B cell (primary cell): ENCODE measurements around the gene NUDT6. TPM values are rescaled to one million over a fixed set of nuclear protein-coding genes. Genes with fewer than 3 reads are reported as not detected.

Experiments
- ATAC-seq: fragments of 200-7000 bp; cut with Tn5 transposase; one replicate; pipeline ENCODE4 v1.10.0; 2021; ENCODE audit warnings: low read depth, mild to moderate bottlenecking, moderate number of reproducible peaks, moderate library complexity
- CTCF ChIA-PET: fragments of 350-600 bp; sonication (Branson Sonifier 250); formaldehyde crosslinking; loops from one replicate; lab custom pipeline; 2021; ENCODE audit warnings: antibody characterized with exemption, inconsistent platforms; lab: Charles Lee
- POLR2A ChIA-PET: fragments of 350-600 bp; sonication (Branson Sonifier 250); formaldehyde crosslinking; loops from one replicate; lab custom pipeline; 2021; ENCODE audit warnings: antibody characterized with exemption; lab: Charles Lee
- DNase-seq: peaks from one replicate; pipeline ENCODE4 v3.0.0; 2013
- H2AFZ ChIP-seq: 2 replicates; pipeline ENCODE4 v1.6.1; 2012; ENCODE audit warnings: mild to moderate bottlenecking, low read depth, low read length; ENCODE audit not compliant: insufficient read depth, poor library complexity, severe bottlenecking
- H3K27ac ChIP-seq, 2 donors: 1 replicate in 1 of 2; 2 replicates in 1 of 2; pipeline ENCODE4 v1.5.1; 2012 to 2013; ENCODE audit warnings: low read length in 2 of 2, mild to moderate bottlenecking in 2 of 2, moderate library complexity in 1 of 2
- H3K27me3 ChIP-seq, 4 experiments: fragments of 200-600 bp in 1 of 4; sonication (generic) in 1 of 4; replicated peaks in 1 of 4; 1 replicate in 2 of 4; 2 replicates in 2 of 4; pipeline versions ENCODE4 v1.6.1 to v1.7.0; 2013 to 2016; ENCODE audit warnings: low read length in 3 of 4, mild to moderate bottlenecking in 2 of 4, mixed read lengths in 1 of 4, moderate library complexity in 1 of 4; ENCODE audit not compliant: insufficient read depth in 4 of 4, control insufficient read depth in 3 of 4; ENCODE audit errors: control extremely low read depth in 1 of 4
- H3K36me3 ChIP-seq, 2 experiments: replicated peaks in 1 of 2; 1 replicate in 1 of 2; 2 replicates in 1 of 2; pipeline versions ENCODE4 v1.6.1 to v1.7.1; 2013; ENCODE audit warnings: low read length in 1 of 2; ENCODE audit not compliant: insufficient read depth in 2 of 2, control insufficient read depth in 1 of 2; ENCODE audit errors: control extremely low read depth in 1 of 2, extremely low read depth in 1 of 2
- H3K4me1 ChIP-seq, 2 donors: fragments of 200-600 bp in 1 of 2; sonication (generic) in 1 of 2; 1 replicate in 1 of 2; 2 replicates in 1 of 2; pipeline versions ENCODE4 v1.5.1 to v1.6.1; 2013 to 2017; ENCODE audit warnings: low read length in 2 of 2; ENCODE audit not compliant: control insufficient read depth in 2 of 2, insufficient read depth in 2 of 2
- H3K4me2 ChIP-seq: replicated peaks from 2 replicates; pipeline ENCODE3; 2012; ENCODE audit warnings: mild to moderate bottlenecking, low read depth, low read length; ENCODE audit not compliant: poor library complexity, severe bottlenecking
- H3K4me3 ChIP-seq, 5 experiments: fragments of 200-600 bp in 1 of 5; sonication (generic) in 1 of 5; 1 replicate in 3 of 5; 2 replicates in 2 of 5; pipeline versions ENCODE4 v1.5.1 to v1.7.0; 2011 to 2016; ENCODE audit warnings: low read length in 4 of 5, mild to moderate bottlenecking in 4 of 5, low read depth in 2 of 5, control low read depth in 1 of 5, moderate library complexity in 1 of 5; ENCODE audit not compliant: insufficient read depth in 1 of 5; ENCODE audit errors: control extremely low read depth in 1 of 5, extremely low read depth in 1 of 5
- H3K79me2 ChIP-seq: fragments of 200-600 bp; sonication (generic); one replicate; pipeline ENCODE4 v1.6.0; 2016; ENCODE audit warnings: low read length; ENCODE audit not compliant: control insufficient read depth, insufficient read depth
- H3K9ac ChIP-seq: fragments of 200-600 bp; sonication (generic); 2 replicates; pipeline ENCODE4 v1.6.1; 2017; ENCODE audit warnings: mild to moderate bottlenecking, low read length, moderate library complexity
- H3K9me3 ChIP-seq, 3 donors: one replicate each; pipeline versions ENCODE4 v1.6.1 to v1.7.1; 2013; ENCODE audit warnings: low read length in 2 of 3; ENCODE audit not compliant: control insufficient read depth in 2 of 3, insufficient read depth in 1 of 3; ENCODE audit errors: control extremely low read depth in 1 of 3
- H4K20me1 ChIP-seq: 2 replicates; pipeline ENCODE4 v1.6.0; 2012; ENCODE audit warnings: mild to moderate bottlenecking, low read length; ENCODE audit not compliant: insufficient read depth, control insufficient read depth, poor library complexity, severe bottlenecking
- H3K27ac Mint-ChIP-seq: one replicate; pipeline ENCODE4 v1.8.0; 2021; ENCODE audit warnings: mixed read lengths
- H3K27me3 Mint-ChIP-seq: one replicate; pipeline ENCODE4 v1.8.0; 2021; ENCODE audit warnings: mixed read lengths
- H3K4me1 Mint-ChIP-seq: one replicate; pipeline ENCODE4 v1.8.0; 2021; ENCODE audit warnings: mixed read lengths
- H3K4me3 Mint-ChIP-seq: one replicate; pipeline ENCODE4 v1.8.0; 2021; ENCODE audit warnings: mixed read lengths
- H3K9me3 Mint-ChIP-seq: one replicate; pipeline ENCODE4 v1.8.0; 2022; ENCODE audit warnings: mixed read lengths; ENCODE audit not compliant: insufficient read depth
- CTCF ChIP-seq: fragments of 200-600 bp; IDR thresholded peaks from one replicate; pipeline ENCODE4 v1.8.0; 2022; ENCODE audit warnings: antibody characterized with exemption, mild to moderate bottlenecking
- EZH2 ChIP-seq: IDR thresholded peaks from 2 replicates; pipeline ENCODE4 v1.6.1; 2012; ENCODE audit warnings: borderline replicate concordance, low read depth, mild to moderate bottlenecking, moderate library complexity, low read length; ENCODE audit not compliant: insufficient read depth, poor library complexity, severe bottlenecking
- WGBS: methylation state at CpG from one replicate; pipeline ENCODE4 v1.1.5; 2013; ENCODE audit warnings: missing lambda C conversion rate; ENCODE audit not compliant: insufficient coverage; 5-methylcytosine and 5-hydroxymethylcytosine counted together
- intact Hi-C: fragments of 100-400 bp; cut with micrococcal nuclease; formaldehyde crosslinking; loops from one replicate; pipeline ENCODE4 v1.10.0; 2022
- polyA plus RNA-seq: library from polyadenylated mRNA; depleted of rRNA; stranded (reverse); fragments of >200 nt; gene quantifications from 2 replicates; pipeline ENCODE4 v1.2.3, GENCODE V29; 2012
- total RNA-seq, 2 donors: library from RNA; stranded (reverse); fragments of 120-200 nt in 1 of 2; gene quantifications; 1 replicate in 1 of 2; 2 replicates in 1 of 2; pipeline versions ENCODE4 v1.2.3 to v1.2.4, GENCODE V29; 2013 to 2022

Gene NUDT6
- total and polyA plus RNA-seq, 2 donors (not counting 1 experiment from before 2014, with no cell fraction given): 2.4 to 3.4 TPM

- H3K4me3 Mint-ChIP-seq: no peak overlapping the region
- TF ChIP-seq EZH2 (no peak), CTCF (no peak)
- Histone ChIP-seq H2AFZ (no peak overlapping the region), H3K4me2 (no peak overlapping the region), H3K79me2 (no peaks in the 10 kb centered on the region), H3K9ac (no peak overlapping the region), H3K27ac (no peak overlapping the region), H3K36me3 (no peaks in the 10 kb centered on the region), H4K20me1 (no peaks in the 10 kb centered on the region), H3K4me1 (no peaks in the 10 kb centered on the region), H3K4me3 (no peak overlapping the region), H3K27me3 (no peaks in the 10 kb centered on the region), H3K9me3 (no peaks in the 10 kb centered on the region)
- no peaks in the 10 kb centered on the region for H3K9me3 Mint-ChIP-seq
- no peaks in the 10 kb centered on the region for H3K27me3 Mint-ChIP-seq
- intact Hi-C loops: no loop called here
- ChIA-PET CTCF (no interaction called here), POLR2A (no interaction called here)
- no CpG with 5 or more reads among the region's 1 CpG for WGBS
- no peak overlapping the region for H3K27ac Mint-ChIP-seq
- no peaks in the 10 kb centered on the region for H3K4me1 Mint-ChIP-seq
- ATAC-seq: no peak
- no peak for DNase-seq
Observed at GRCh38 chr4:122895336-122895995, 26.9 kb downstream of the NUDT6 start.

GRCh38 chr4:122894827-122895226 is 27.6 kb downstream of the NUDT6 start:
- H4K20me1 ChIP-seq: no peaks in the 10 kb centered on the region
- no peaks in the 10 kb centered on the region for H3K27me3 Mint-ChIP-seq
- H3K27ac Mint-ChIP-seq: no peak overlapping the region
- no peak for ATAC-seq
- no peaks in the 10 kb centered on the region for H3K79me2 ChIP-seq
- CTCF ChIA-PET: no interaction called here
- DNase-seq: no peak
- H3K4me1 Mint-ChIP-seq: no peaks in the 10 kb centered on the region
- H3K27me3 ChIP-seq: no peaks in the 10 kb centered on the region
- H3K4me3 Mint-ChIP-seq: no peak overlapping the region
- no peak overlapping the region for H3K27ac ChIP-seq
- H3K9ac ChIP-seq: no peak overlapping the region
- no peaks in the 10 kb centered on the region for H3K4me1 ChIP-seq
- POLR2A ChIA-PET: no interaction called here
- H3K36me3 ChIP-seq: no peaks in the 10 kb centered on the region
- no peaks in the 10 kb centered on the region for H3K9me3 Mint-ChIP-seq
- intact Hi-C loops: no loop called here
- TF ChIP-seq CTCF (no peak), EZH2 (no peak)
- no peak overlapping the region for H3K4me2 ChIP-seq
- H2AFZ ChIP-seq: no peak overlapping the region
- no peaks in the 10 kb centered on the region for H3K9me3 ChIP-seq
- H3K4me3 ChIP-seq: no peak overlapping the region
- 100% methylated on average over 2 of the region's 3 CpGs for WGBS
